ENCODE data around the gene DDX1.

The DDX1 gene

GRCh38 chr2:15662579-15662978 lies 70.9 kb downstream of the DDX1 start:
- Histone ChIP-seq H3K9me3 (ENCODE audit: control insufficient read depth, low read length) (no peaks in the 10 kb centered on the region), H3K4me3 (ENCODE audit: insufficient read depth, low read depth, low read length, poor library complexity, severe bottlenecking) (no peak overlapping the region), H3K4me1 (ENCODE audit: control insufficient read depth, insufficient read depth, low read length, poor library complexity, severe bottlenecking) (no peaks in the 10 kb centered on the region), H3K36me3 (ENCODE audit: control insufficient read depth, insufficient read depth, low read length) (no peaks in the 10 kb centered on the region), H3K27me3 (replicated peaks; ENCODE audit: control insufficient read depth, insufficient read depth, low read length, poor library complexity, severe bottlenecking) (no peaks in the 10 kb centered on the region), H3K27ac (ENCODE audit: insufficient read depth, low read length, poor library complexity, severe bottlenecking) (no peak overlapping the region)
- DNase-seq, result no peak

GRCh38 chr2:15663802-15664201 lies 72.1 kb downstream of the DDX1 start:
- Histone ChIP-seq H3K36me3 (ENCODE audit: control insufficient read depth, insufficient read depth, low read length) (no peaks in the 10 kb centered on the region), H3K4me1 (ENCODE audit: control insufficient read depth, insufficient read depth, low read length, poor library complexity, severe bottlenecking) (no peaks in the 10 kb centered on the region), H3K27ac (ENCODE audit: insufficient read depth, low read length, poor library complexity, severe bottlenecking) (no peak overlapping the region), H3K9me3 (ENCODE audit: control insufficient read depth, low read length) (no peaks in the 10 kb centered on the region), H3K4me3 (ENCODE audit: insufficient read depth, low read depth, low read length, poor library complexity, severe bottlenecking) (no peak overlapping the region), H3K27me3 (replicated peaks; ENCODE audit: control insufficient read depth, insufficient read depth, low read length, poor library complexity, severe bottlenecking) (no peaks in the 10 kb centered on the region)
- no peak for DNase-seq

- H3K27me3 ChIP-seq (replicated peaks; ENCODE audit: control insufficient read depth, insufficient read depth, low read length, poor library complexity, severe bottlenecking), result no peaks in the 10 kb centered on the region
Measured at GRCh38 chr2:15664273-15665066, 72.8 kb downstream of the DDX1 start.

GRCh38 chr2:15665067-15665942 lies 73.6 kb downstream of the DDX1 start:
- Histone ChIP-seq H3K9me3 (ENCODE audit: control insufficient read depth, low read length) (no peaks in the 10 kb centered on the region), H3K36me3 (ENCODE audit: control insufficient read depth, insufficient read depth, low read length) (no peaks in the 10 kb centered on the region), H3K27ac (ENCODE audit: insufficient read depth, low read length, poor library complexity, severe bottlenecking) (no peak overlapping the region)

More at GRCh38 chr2:15664273-15665066, 72.8 kb downstream of the DDX1 start:
- H3K4me3 ChIP-seq (ENCODE audit: insufficient read depth, low read depth, low read length, poor library complexity, severe bottlenecking), result no peak overlapping the region
- no peak for DNase-seq
- H3K4me1 ChIP-seq (ENCODE audit: control insufficient read depth, insufficient read depth, low read length, poor library complexity, severe bottlenecking), result no peaks in the 10 kb centered on the region
- no peaks in the 10 kb centered on the region for H3K9me3 ChIP-seq (ENCODE audit: control insufficient read depth, low read length)
- H3K27ac ChIP-seq (ENCODE audit: insufficient read depth, low read length, poor library complexity, severe bottlenecking), result no peak overlapping the region
- no peaks in the 10 kb centered on the region for H3K36me3 ChIP-seq (ENCODE audit: control insufficient read depth, insufficient read depth, low read length)

GRCh38 chr2:15665943-15666460 lies 74.3 kb downstream of the DDX1 start:
- Histone ChIP-seq H3K27me3 (replicated peaks; ENCODE audit: control insufficient read depth, insufficient read depth, low read length, poor library complexity, severe bottlenecking) (no peaks in the 10 kb centered on the region), H3K27ac (ENCODE audit: insufficient read depth, low read length, poor library complexity, severe bottlenecking) (no peak overlapping the region), H3K36me3 (ENCODE audit: control insufficient read depth, insufficient read depth, low read length) (no peaks in the 10 kb centered on the region), H3K4me3 (ENCODE audit: insufficient read depth, low read depth, low read length, poor library complexity, severe bottlenecking) (no peak overlapping the region), H3K4me1 (ENCODE audit: control insufficient read depth, insufficient read depth, low read length, poor library complexity, severe bottlenecking) (no peaks in the 10 kb centered on the region), H3K9me3 (ENCODE audit: control insufficient read depth, low read length) (no peaks in the 10 kb centered on the region)
- DNase-seq, result no peak

More at GRCh38 chr2:15665067-15665942, 73.6 kb downstream of the DDX1 start:
- no peak for DNase-seq
- H3K27me3 ChIP-seq (replicated peaks; ENCODE audit: control insufficient read depth, insufficient read depth, low read length, poor library complexity, severe bottlenecking), result no peaks in the 10 kb centered on the region
- no peak overlapping the region for H3K4me3 ChIP-seq (ENCODE audit: insufficient read depth, low read depth, low read length, poor library complexity, severe bottlenecking)
- H3K4me1 ChIP-seq (ENCODE audit: control insufficient read depth, insufficient read depth, low read length, poor library complexity, severe bottlenecking), result no peaks in the 10 kb centered on the region

GRCh38 chr2:15666861-15667808 lies 75.5 kb downstream of the DDX1 start:
- H3K4me1 ChIP-seq (ENCODE audit: control insufficient read depth, insufficient read depth, low read length, poor library complexity, severe bottlenecking), result no peaks in the 10 kb centered on the region
- H3K36me3 ChIP-seq (ENCODE audit: control insufficient read depth, insufficient read depth, low read length), result no peaks in the 10 kb centered on the region
- H3K27ac ChIP-seq (ENCODE audit: insufficient read depth, low read length, poor library complexity, severe bottlenecking), result no peak overlapping the region
- no peaks in the 10 kb centered on the region for H3K9me3 ChIP-seq (ENCODE audit: control insufficient read depth, low read length)
- H3K27me3 ChIP-seq (replicated peaks; ENCODE audit: control insufficient read depth, insufficient read depth, low read length, poor library complexity, severe bottlenecking), result no peaks in the 10 kb centered on the region
- no peak overlapping the region for H3K4me3 ChIP-seq (ENCODE audit: insufficient read depth, low read depth, low read length, poor library complexity, severe bottlenecking)
- no peak for DNase-seq

GRCh38 chr2:15667809-15668556 lies 76.3 kb downstream of the DDX1 start:
- Histone ChIP-seq H3K36me3 (ENCODE audit: control insufficient read depth, insufficient read depth, low read length) (no peaks in the 10 kb centered on the region), H3K27me3 (replicated peaks; ENCODE audit: control insufficient read depth, insufficient read depth, low read length, poor library complexity, severe bottlenecking) (no peaks in the 10 kb centered on the region), H3K4me1 (ENCODE audit: control insufficient read depth, insufficient read depth, low read length, poor library complexity, severe bottlenecking) (no peaks in the 10 kb centered on the region), H3K27ac (ENCODE audit: insufficient read depth, low read length, poor library complexity, severe bottlenecking) (no peak overlapping the region), H3K9me3 (ENCODE audit: control insufficient read depth, low read length) (no peaks in the 10 kb centered on the region), H3K4me3 (ENCODE audit: insufficient read depth, low read depth, low read length, poor library complexity, severe bottlenecking) (no peak overlapping the region)
- no peak for DNase-seq

- Histone ChIP-seq H3K9me3 (ENCODE audit: control insufficient read depth, low read length) (no peaks in the 10 kb centered on the region), H3K27me3 (replicated peaks; ENCODE audit: control insufficient read depth, insufficient read depth, low read length, poor library complexity, severe bottlenecking) (no peaks in the 10 kb centered on the region), H3K4me1 (ENCODE audit: control insufficient read depth, insufficient read depth, low read length, poor library complexity, severe bottlenecking) (no peaks in the 10 kb centered on the region), H3K36me3 (ENCODE audit: control insufficient read depth, insufficient read depth, low read length) (no peaks in the 10 kb centered on the region), H3K4me3 (ENCODE audit: insufficient read depth, low read depth, low read length, poor library complexity, severe bottlenecking) (no peak overlapping the region), H3K27ac (ENCODE audit: insufficient read depth, low read length, poor library complexity, severe bottlenecking) (no peak overlapping the region)
- DNase-seq, result no peak
Measured at GRCh38 chr2:15668611-15669305, 77.1 kb downstream of the DDX1 start.

Measured in effector memory CD4-positive, alpha-beta T cell (primary cell).